Neural cell (in vitro differentiated cells): ENCODE measurements around the gene ARPC5L.

Experiments
- CTCF ChIP-seq: fragments of 450-650 bp; IDR thresholded peaks from 2 replicates; pipeline ENCODE4 v1.5.1; 2014; ENCODE audit warnings: antibody characterized with exemption, mild to moderate bottlenecking, moderate library complexity; ENCODE audit not compliant: poor library complexity, severe bottlenecking
- EZH2 ChIP-seq: fragments of 200-600, 300-800 bp; shearing (Covaris generic), sonication (generic); IDR thresholded peaks from 2 replicates; pipeline ENCODE4 v1.6.1; 2014; ENCODE audit warnings: antibody characterized with exemption, low read length, borderline replicate concordance, mild to moderate bottlenecking; ENCODE audit not compliant: insufficient read depth, poor library complexity, severe bottlenecking
- REST ChIP-seq: IDR thresholded peaks from 2 replicates; pipeline ENCODE4 v1.6.1; 2012; ENCODE audit warnings: borderline replicate concordance

DNA sequence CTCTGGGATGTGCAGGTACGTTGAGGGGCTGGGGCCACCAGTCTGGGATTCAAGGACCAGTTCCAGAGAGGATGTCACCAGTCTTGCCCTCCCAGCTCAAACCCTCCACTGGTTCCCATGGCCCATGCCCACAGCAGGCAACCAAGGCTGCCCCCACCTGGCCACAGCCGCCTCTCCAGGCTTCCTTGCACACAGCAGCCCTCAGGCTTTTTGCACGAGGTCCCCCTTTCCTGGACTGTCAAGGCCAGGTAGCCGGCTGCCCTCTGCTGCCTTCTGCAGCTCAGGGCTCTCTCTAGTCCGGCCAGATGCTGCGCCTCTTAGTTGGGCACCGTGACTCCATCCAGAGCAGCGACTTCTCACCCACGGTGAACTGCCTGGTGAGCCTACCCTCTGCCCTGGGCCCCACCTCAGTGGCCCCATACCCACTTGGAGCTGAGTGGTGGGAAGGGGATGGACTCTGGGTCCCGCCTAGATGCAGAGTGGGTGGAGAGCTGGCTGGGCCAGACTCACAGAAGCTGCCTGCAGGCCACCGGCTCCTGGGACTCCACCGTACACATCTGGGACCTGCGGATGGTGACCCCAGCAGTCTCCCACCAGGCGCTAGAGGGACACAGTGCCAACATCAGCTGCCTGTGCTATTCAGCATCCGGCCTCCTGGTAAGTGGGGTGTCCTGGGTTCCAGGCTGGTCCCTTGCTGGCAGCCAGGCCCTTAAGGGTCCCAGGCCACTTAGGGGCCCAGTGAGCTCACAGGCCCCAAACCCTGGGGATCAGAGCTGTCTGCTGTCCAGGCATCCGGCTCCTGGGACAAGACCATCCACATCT is 5.8 kb upstream of the ARPC5L start:
- no peak for TF ChIP-seq REST
- no peak for TF ChIP-seq CTCF
- TF ChIP-seq EZH2, result no peak
